ENCODE data around the gene TMEM138. TPM values are rescaled to one million over a fixed set of nuclear protein-coding genes. Genes with fewer than 3 reads are reported as not detected.

Gene TMEM138
- total and polyA plus RNA-seq, 8 donors: 10.8 to 39.2 (median 14.3) TPM

- FAIRE-seq (no peak), ATAC-seq (no peak), DNase-seq (no peak)
- TF ChIP-seq CTCF (IDR thresholded peaks at IDR 0.05): no peak
- H3K27me3 ChIP-seq: no peaks in the 10 kb centered on the region
- H3K4me3 ChIP-seq: no peak overlapping the region
- peaks cover 0 to 30% (median 28%) of the 10 kb centered on the region in 3 donors for H3K36me3 ChIP-seq
- intact Hi-C loops (cut with DNase I): no loop called here
- H3K27ac ChIP-seq: no peak overlapping the region
- H3K4me1 ChIP-seq: peaks cover 4 to 11% (median 10%) of the 10 kb centered on the region in 3 donors
- 87 to 92% methylated on average over 9 of the region's 9 CpGs for WGBS, 2 donors
- H3K9me3 ChIP-seq: no peaks in the 10 kb centered on the region
Measured at GRCh38 chr11:61328351-61328750, 33.8 kb upstream of the TMEM138 start.

GRCh38 chr11:61329871-61330270 lies 32.3 kb upstream of the TMEM138 start:
- Histone ChIP-seq H3K4me3 (no peak overlapping the region), H3K27ac (no peak overlapping the region), H3K9me3 (no peaks in the 10 kb centered on the region), H3K4me1 (peaks cover 11 to 20% (median 18%) of the 10 kb centered on the region in 3 donors), H3K27me3 (no peaks in the 10 kb centered on the region), H3K36me3 (peaks cover 0 to 20% (median 15%) of the 10 kb centered on the region in 3 donors)
- intact Hi-C loops (cut with DNase I): no loop called here
- no peak for TF ChIP-seq CTCF (IDR thresholded peaks at IDR 0.05)
- DNase-seq: no peak
- no peak for FAIRE-seq
- 86 to 88% methylated on average over 4 of the region's 4 CpGs for WGBS, 2 donors
- no peak for ATAC-seq

GRCh38 chr11:61331651-61332050 lies 30.5 kb upstream of the TMEM138 start:
- no peaks in the 10 kb centered on the region for H3K9me3 ChIP-seq
- no peak overlapping the region for H3K27ac ChIP-seq
- H3K36me3 ChIP-seq: peaks cover 0 to 9% (median 8%) of the 10 kb centered on the region in 3 donors
- TF ChIP-seq CTCF (IDR thresholded peaks at IDR 0.05): no peak
- peaks cover 22 to 36% (median 27%) of the 10 kb centered on the region in 3 donors for H3K4me1 ChIP-seq
- intact Hi-C loops (cut with DNase I): no loop called here
- no peaks in the 10 kb centered on the region for H3K27me3 ChIP-seq
- no peak for ATAC-seq
- peak overlapping the region in 2 of 4 donors; percentile 68 to 98 for H3K4me3 ChIP-seq
- no peak for FAIRE-seq
- WGBS, 2 donors: 37 to 45% methylated on average over 6 of the region's 6 CpGs
- no peak for DNase-seq

GRCh38 chr11:61332281-61332796 lies 29.8 kb upstream of the TMEM138 start:
- TF ChIP-seq CTCF (IDR thresholded peaks at IDR 0.05): no peak
- DNase-seq (no peak), ATAC-seq (no peak), FAIRE-seq (no peak)
- H3K27me3 ChIP-seq: no peaks in the 10 kb centered on the region
- peaks cover 22 to 36% (median 27%) of the 10 kb centered on the region in 3 donors for H3K4me1 ChIP-seq
- intact Hi-C loops (cut with DNase I): no loop called here
- H3K36me3 ChIP-seq: peaks cover 0 to 8% (median 7%) of the 10 kb centered on the region in 3 donors
- peak overlapping the region; percentile 66 to 98 (median 83) for H3K4me3 ChIP-seq
- no peaks in the 10 kb centered on the region for H3K9me3 ChIP-seq
- peak overlapping the region; percentile 76 to 89 (median 85) for H3K27ac ChIP-seq
- WGBS, 2 donors: 0 to 1% methylated on average over 22 to 24 of the region's 24 CpGs

GRCh38 chr11:61332797-61333549 lies 29.2 kb upstream of the TMEM138 start, which contains the start of the genes DDB1 and TKFC:
Gene DDB1 (minus strand): TSS chr11:61333105. CDS start chr11:61332968, 137 bp downstream.
Gene TKFC (plus strand): TSS chr11:61333228. CDS start chr11:61334729, 1,501 bp downstream.
- Histone ChIP-seq H3K27ac (peak within 1 kb of the TSS; percentile 76 to 89 (median 85)), H3K36me3 (peaks cover 0 to 8% (median 4%) of the 10 kb centered on the region in 3 donors), H3K27me3 (no peaks in the 10 kb centered on the region), H3K9me3 (no peaks in the 10 kb centered on the region), H3K4me3 (peak within 1 kb of the TSS; percentile 66 to 98 (median 83)), H3K4me1 (peaks cover 22 to 36% (median 27%) of the 10 kb centered on the region in 3 donors)
- peak; percentile 94 to 98 (median 96) for DNase-seq
- no peak for FAIRE-seq
- TF ChIP-seq CTCF (IDR thresholded peaks at IDR 0.05): no peak
- intact Hi-C loops (cut with DNase I): no loop called here
- 0% methylated on average over 59 to 81 of the region's 81 CpGs for WGBS, 2 donors
- peak; percentile 94 to 96 (median 94) for ATAC-seq
